ENCODE results near the gene PRSS56. TPM values are rescaled to one million over a fixed set of nuclear protein-coding genes. Genes with fewer than 3 reads are reported as not detected.
A peak's percentile ranks its signal among the peaks of the same experiment; 100 is the strongest.

The PRSS56 gene
- total and polyA plus RNA-seq, 2 of the 13 experiments (the other 11 are each of a cell fraction or from before 2014, with no cell fraction given) = not detected

GRCh38 chr2:232550354-232551249 is 30.4 kb downstream of the PRSS56 start, which contains the start of the genes EIF4E2 and TIGD1 (continued):
- TF ChIP-seq ZMAT5 (CRISPR knock-in tag; IDR thresholded peaks at IDR 0.05; ENCODE audit: borderline replicate concordance, low read depth) (no peak), KMT2B (CRISPR knock-in tag; IDR thresholded peaks at IDR 0.05) (peak; percentile 98), ZSCAN31 (CRISPR knock-in tag; IDR thresholded peaks at IDR 0.05; ENCODE audit: low read depth) (peak; percentile 100), SNAPC4 (CRISPR knock-in tag; IDR thresholded peaks at IDR 0.05) (peak; percentile 95; the same call in 1 of the 2 replicates), HNF4A (CRISPR knock-in tag; IDR thresholded peaks at IDR 0.05) (peak; percentile 53), SALL1 (CRISPR knock-in tag; IDR thresholded peaks at IDR 0.05) (peak; percentile 99), HOXA9 (CRISPR knock-in tag; IDR thresholded peaks at IDR 0.05; ENCODE audit: borderline replicate concordance) (peak; percentile 97), ZNF557 (CRISPR knock-in tag; IDR thresholded peaks at IDR 0.05) (peak; percentile 97), REXO4 (CRISPR knock-in tag; IDR thresholded peaks at IDR 0.05; ENCODE audit: borderline replicate concordance) (peak; percentile 71; the same call in 1 of the 2 replicates), GLMP (CRISPR knock-in tag; IDR thresholded peaks at IDR 0.05; ENCODE audit: borderline replicate concordance) (no peak), ZNF709 (CRISPR knock-in tag; IDR thresholded peaks at IDR 0.05) (peak; percentile 100), SRSF1 (optimal IDR thresholded peaks at IDR 0.05; ENCODE audit: low read depth, low read length) (peak; percentile 97), AGO1 (IDR thresholded peaks at IDR 0.05; ENCODE audit: low read depth, low read length, poor library complexity, severe bottlenecking) (peak; percentile 86), ZNF543 (CRISPR knock-in tag; IDR thresholded peaks at IDR 0.05) (peak; percentile 100), ONECUT2 (CRISPR knock-in tag; IDR thresholded peaks at IDR 0.05) (peak; percentile 71), CSRNP1 (CRISPR knock-in tag; IDR thresholded peaks at IDR 0.05) (peak; percentile 100), USF2 (IDR thresholded peaks at IDR 0.05; ENCODE audit: low read depth, low read length) (no peak), USF2 (CRISPR knock-in tag; IDR thresholded peaks at IDR 0.05; ENCODE audit: borderline replicate concordance) (peak; percentile 79)

Data from HepG2 (cell line).